CD4-positive, alpha-beta T cell treated with Interleukin-4 for 4 hours (primary cell): ENCODE results near the gene BIVM.

Source experiments
- DNase-seq: peaks from one replicate; pipeline ENCODE4 v3.0.0-alpha.2; 2020

BIVM gene

DNA sequence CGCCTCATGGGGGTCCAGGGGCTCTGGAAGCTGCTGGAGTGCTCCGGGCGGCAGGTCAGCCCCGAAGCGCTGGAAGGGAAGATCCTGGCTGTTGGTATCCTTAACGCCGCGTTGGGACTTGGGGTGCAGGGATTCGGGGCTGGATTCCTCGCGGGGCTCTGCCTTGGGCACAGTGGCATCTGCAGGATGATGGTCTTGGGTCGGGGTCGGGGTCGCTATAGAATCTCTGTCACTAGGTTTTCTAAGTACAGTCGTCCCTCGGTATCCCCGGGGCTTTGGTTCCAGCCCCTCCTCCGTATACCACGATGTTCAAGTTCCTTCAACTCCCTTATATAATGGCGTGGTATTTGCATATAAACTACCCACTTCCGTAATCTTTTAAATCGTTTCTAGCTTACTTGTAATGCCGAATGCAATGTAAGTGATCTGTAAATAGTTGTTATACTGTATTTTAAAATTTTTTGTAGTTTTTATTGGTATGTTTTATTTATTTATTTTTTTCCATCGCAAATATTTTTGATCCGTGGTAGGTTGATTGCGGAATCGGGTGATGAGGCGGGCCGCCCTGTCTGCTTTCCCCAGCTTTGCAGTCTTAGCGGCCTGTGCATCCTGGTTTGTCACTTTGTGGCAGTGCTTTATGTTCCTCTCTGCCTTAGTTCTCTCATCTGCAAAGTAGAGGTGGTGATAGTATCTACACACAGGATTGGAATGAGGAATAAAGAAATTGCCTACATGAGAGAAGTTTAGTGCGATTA lies 47.5 kb downstream of the BIVM start:
- DNase-seq, result peak; percentile 53

DNA sequence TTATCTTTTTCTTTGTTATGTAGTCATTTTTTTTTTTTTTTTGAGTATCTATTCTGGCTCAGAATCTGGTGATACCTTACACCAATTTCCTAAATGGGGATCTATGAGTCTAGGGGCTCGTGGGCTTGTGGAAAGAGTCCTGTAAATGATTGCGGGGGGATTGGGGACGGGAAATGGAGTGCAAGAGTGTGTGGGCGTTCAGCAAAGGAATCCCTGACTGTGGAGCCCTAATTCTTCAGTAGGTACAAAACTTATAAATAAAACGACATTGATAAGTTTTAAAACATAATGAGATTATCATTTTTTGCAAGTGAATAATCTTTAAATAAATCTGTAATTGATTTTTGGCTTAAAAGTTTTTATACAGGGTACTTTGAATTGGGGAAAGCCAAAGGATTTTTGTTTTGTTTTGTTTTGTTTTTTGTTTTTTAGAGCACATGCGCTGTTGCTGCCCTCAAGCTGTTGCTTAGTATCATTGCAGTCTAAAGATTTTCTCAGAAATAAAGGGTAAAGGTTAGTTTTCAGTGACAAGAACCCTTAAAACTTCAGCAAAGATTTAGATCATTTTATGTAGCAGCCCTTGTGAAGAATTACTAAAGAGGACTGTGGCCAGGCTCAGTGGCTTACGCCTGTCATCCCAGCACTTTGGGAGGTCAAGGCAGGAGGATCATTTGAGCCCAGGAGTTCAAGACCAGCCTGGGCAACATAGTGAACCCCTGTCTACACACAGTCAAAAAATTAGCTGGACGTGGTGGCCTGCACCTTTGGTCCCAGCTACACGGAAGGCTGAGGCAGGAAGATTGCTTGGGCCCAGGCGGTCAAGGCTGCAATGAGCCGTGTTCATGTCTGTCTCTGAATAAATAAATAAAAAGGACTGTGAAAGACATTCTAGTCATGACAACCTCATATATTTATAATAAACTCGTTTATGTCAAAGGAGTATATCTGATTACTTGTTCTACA lies 48.6 kb downstream of the BIVM start:
- peak; percentile 42 for DNase-seq

DNA sequence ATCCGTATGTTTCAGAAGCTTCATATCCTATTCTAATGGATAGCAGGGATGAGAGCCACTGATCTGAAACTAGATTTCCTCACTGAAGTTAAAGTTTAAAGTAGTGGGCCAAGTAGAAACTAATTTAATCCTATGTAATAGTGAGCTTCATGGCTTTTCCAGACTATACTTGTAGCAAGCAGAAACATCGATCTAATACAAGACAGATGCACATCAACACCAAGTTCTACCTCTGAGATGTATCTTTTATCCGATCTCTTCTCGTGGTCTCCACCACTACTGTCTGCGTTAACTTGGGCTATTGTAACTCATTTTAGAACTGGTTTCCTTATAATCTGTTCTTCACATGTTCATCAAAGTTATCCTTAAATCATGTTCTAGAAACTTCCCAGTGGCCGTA lies 50.0 kb downstream of the BIVM start:
- DNase-seq, result no peak

DNA sequence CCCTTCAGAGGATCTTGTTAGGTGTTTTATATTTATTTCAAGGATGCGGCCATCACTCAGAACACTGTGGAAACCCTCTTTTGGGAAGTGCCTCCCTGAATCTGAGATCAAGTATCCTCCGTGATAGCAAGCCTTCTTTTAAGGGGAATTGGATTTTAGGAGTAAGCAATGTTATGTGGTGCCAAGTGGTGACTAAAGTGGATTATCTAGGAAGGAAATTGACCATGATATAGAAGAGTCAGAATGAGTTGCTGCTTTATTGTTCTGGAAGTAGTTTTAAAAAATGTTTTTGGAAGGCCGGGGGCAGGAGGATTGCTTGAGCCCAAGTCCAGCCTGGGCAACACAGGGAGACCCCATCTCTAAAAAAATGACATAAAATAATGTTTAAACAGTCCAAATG lies 53.6 kb downstream of the BIVM start:
- no peak for DNase-seq

DNA sequence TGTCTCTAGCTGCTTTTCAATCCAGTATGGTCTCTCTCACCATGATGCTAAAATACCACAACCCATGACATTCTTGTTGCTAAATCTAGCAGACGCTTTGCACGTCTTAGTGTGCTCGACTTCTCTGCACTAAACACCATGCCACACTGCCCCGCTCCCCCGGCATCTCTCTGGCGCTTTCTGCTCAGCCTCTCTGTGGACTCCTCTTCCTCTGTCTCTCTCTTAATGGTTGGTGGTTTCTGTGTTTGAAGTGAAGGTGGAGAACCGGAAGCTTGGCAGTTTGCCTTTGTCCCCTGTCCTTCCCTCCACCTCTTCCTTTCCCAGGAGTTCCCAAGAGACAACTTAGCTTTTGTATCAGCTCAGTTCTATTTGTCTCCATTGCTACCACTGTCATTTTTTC lies 55.8 kb downstream of the BIVM start:
- no peak for DNase-seq

DNA sequence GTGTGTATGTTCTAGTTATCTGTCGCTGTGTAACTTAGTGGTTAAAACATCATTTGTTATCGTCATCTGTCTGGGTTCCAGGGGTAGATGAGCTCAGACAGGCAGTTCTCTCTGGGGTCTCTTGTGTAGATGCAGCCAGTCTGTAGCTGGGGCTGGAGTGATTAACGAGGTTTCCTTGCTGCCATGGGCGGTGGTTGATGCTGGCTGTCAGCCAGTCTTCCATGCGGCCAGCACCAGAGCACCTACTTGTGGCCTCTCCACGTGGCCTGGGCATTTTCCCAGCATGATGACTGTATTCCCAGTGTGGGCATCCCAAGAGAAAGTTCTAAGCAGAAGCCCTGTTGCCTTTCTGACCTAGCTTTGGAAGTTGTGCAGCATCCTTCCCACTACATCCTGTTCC lies 57.6 kb downstream of the BIVM start:
- no peak for DNase-seq

DNA sequence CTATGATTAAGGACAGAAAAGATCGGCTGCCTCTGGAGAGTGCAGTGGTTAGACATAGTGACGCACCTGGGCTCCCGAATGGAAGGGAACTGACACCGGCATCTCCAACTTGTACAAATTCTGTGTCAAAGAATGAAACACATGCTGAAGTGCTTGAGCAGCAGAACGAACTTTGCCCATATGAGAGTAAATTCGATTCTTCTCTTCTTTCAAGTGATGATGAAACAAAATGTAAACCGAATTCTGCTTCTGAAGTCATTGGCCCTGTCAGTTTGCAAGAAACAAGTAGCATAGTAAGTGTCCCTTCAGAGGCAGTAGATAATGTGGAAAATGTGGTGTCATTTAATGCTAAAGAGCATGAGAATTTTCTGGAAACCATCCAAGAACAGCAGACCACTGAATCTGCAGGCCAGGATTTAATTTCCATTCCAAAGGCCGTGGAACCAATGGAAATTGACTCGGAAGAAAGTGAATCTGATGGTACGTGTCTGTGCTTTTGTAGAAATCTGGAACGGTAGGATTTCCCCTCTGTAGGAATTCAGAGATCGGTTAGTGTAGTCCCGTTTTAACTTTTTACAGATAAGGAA lies 63.8 kb downstream of the BIVM start:
- DNase-seq, result no peak

DNA sequence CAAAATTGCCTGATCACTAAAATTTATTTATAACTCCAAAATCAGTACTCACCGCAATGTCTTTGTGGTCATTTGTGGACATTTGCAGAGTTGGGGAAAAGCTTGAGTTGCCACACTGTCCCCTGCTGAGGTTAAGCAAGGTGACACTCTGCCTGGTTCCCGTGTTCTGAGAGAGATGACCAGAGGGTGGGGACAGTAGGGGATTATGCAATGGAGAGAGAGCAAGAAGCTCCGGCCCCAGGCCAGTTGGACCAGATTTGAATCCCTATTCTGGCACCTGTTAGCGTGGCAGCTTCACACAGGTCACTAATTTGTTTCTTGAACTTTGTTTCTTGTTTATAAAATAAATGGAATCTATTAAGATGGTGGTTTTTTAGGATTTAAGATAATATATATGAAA lies 64.7 kb downstream of the BIVM start:
- no peak for DNase-seq

DNA sequence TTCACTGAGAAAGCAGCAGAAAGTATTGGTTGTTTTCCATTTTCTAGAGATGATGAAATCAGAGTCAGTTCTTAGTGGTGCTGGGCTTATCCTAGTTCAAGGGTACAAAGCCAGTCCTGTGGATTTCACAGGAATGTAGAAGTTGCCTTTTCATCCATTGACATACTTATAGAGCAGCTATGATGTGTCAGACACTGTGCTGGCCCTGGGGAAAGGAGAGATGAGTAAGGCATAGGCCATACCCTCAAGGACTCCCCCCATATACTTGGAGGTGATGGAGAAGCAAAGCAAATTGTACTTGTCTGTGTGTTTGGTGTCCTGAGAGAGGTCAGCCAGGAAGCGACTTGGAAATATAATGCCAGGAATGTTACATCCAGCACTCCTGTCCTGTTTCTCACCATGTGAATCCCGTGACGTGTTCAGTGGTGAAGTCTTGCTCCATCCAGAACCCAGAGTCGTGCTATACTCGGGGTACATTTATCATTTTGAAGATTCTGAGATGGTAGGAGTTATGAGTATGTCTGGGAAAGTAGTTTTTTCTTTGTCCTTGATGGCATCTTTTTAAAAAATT lies 69.5 kb downstream of the BIVM start:
- no peak for DNase-seq

DNA sequence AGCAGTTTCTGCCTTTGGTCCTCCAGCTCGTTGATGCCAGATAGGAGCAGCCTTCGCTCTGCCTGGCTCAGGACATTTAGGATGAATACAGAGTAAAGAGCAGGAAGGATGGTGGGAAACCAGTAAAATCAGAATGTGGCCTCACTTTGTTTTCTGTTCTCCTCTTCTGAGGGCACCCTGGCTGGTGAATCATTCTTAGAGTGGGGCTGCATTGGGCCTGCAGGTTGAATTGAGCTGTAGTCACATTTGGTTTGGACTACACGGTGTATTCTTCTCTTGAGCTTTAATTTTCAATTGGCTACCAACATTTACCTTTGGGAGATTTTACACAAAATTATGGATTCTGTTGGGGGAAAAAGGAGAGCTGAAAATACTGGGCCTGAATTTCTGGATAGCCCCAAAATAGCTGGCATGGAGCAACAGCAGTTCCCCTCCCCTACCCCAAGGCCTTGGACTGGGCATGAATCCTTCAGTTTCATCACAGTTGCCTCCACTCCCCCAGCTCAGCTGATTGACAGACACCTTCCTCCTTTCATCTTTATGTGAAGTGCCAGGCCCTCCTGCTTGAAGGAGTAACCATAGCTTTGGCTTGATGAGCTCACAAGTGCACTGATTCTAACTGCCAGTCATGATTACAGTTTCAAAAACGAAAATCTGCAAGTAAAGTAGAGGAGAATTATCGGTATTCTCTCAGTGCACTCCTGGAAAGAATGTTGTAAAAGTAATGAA lies 71.2 kb downstream of the BIVM start:
- no peak for DNase-seq

DNA sequence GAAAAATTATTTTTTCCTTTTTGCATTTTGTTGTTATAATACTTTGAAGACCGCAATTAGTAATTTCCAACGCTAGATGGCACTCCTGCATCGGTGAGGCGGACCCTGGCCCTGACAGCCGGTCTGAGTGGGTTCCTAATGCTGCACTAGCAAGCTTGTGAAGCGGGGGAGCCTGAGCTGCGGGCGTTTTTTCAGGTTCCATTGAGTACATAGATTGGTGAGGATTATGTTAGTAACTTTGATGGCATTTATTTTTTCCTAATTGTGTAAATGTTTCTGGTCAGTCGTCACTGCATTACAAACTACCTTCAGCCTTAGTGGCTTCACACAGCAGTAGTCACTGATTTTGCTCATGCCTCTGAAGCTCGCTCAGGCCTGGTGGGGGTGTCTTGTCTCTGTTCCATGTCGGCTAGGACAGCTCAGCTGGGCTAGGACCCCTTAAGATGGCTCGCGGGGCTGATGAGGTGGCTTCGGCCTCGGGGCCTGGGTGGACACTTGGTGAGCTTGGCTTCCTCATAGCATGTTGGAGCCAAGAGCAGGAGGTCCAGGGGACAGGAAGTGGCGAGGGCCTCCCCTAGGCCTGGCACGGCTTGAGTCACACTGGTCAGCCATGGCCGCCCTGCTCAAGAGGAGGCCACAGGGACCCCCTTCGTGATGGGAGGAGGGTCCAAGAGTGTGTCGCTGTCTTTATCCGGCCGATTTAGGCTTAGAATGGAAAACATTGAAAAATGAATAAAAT lies 71.9 kb downstream of the BIVM start:
- DNase-seq, result peak; percentile 69

DNA sequence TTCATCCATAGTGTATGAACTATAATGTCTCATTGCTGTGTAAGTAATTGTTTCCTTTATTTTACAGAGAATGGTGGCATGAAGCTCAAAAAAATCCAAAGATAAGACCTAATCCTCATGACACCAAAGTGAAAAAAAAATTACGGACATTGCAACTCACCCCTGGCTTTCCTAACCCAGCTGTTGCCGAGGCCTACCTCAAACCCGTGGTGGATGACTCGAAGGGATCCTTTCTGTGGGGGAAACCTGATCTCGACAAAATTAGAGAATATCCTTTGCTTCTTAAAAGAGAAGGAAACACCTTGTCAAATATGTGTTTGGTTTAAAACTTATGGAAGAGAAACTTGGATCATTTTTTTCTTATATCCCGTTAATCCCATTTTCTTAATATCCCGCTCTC lies 73.2 kb downstream of the BIVM start:
- no peak for DNase-seq

DNA sequence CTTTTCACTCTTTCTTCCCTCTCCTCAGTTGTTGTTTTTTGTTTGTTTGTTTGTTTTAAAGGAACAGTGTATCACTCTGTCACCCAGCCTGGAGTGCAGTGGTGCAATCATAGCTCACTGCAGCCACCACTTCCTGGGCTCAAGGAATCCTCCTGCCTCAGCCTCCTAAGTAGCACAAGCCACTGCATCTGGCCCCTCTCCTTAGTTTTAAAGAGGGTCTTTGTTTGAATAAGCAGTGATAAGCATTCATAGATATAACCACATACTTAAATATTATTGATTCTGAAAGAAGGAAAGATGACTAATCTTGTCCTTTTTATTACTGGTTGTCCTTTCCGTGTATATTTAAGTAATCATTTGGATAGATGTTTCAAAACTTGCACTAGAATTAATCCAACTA lies 73.6 kb downstream of the BIVM start:
- no peak for DNase-seq

DNA sequence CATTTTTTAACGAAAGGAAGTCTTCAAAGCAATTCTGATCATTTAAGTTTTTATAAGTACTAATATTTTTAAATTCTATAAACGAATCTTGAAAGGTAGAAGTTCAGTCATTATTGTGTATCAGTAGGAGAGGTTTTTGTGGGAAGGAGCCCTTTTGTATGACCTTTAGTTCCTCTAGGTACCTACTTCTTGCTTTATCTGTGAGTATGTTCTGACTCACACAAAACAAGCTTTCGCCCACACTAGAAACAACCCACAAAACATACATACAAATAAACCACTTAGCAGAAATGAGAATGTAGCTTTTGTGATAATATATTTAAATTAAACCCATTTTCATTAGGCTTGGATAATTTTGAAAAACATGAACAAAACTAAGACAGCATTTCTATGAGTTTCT lies 74.7 kb downstream of the BIVM start:
- DNase-seq, result peak; percentile 2

DNA sequence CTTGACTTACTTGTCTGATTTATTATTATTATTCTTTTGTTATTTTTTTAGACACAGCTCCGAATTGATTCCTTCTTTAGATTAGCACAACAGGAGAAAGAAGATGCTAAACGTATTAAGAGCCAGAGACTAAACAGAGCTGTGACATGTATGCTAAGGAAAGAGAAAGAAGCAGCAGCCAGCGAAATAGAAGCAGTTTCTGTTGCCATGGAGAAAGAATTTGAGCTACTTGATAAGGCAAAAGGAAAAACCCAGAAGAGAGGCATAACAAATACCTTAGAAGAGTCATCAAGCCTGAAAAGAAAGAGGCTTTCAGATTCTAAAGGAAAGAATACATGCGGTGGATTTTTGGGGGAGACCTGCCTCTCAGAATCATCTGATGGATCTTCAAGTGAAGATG lies 76.3 kb downstream of the BIVM start:
- no peak for DNase-seq

DNA sequence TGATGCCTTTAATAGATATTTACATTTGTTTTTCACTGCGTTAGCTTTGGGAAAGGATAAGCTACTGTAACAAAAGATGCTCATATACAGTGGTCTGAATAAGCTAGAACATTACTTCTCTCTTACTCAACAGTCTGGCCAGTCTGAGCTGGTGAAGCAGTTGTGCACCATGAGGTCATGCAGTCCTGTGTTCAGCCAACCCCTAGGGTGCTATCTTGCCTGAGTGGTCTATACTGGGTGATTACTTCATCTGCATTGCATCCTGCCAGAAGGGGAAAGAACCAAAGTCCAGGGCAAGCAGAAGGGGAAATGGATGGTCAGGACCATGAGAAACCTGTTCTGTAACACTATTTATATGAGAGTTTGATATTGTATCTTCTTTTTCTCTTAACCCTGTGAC lies 78.4 kb downstream of the BIVM start:
- no peak for DNase-seq

DNA sequence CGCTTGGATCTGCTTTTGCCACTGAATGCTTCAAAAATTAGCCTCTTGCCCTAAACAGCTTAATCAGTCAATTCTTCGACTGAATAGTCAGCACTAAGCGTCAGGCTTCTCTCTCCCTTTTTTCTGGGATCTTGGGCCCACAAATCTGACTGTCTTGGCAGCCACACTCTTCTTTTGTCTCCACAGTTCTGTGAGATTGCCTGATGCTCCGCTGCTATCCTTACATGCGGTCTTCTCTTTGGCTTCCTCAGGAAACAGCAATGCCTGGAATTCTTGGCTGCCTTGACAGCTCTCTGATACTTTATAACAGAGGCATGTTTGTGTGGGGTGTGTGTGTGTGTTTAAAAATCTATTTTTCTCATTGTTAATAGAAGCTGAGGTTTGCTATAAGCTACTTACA lies 79.6 kb downstream of the BIVM start:
- DNase-seq, result no peak

DNA sequence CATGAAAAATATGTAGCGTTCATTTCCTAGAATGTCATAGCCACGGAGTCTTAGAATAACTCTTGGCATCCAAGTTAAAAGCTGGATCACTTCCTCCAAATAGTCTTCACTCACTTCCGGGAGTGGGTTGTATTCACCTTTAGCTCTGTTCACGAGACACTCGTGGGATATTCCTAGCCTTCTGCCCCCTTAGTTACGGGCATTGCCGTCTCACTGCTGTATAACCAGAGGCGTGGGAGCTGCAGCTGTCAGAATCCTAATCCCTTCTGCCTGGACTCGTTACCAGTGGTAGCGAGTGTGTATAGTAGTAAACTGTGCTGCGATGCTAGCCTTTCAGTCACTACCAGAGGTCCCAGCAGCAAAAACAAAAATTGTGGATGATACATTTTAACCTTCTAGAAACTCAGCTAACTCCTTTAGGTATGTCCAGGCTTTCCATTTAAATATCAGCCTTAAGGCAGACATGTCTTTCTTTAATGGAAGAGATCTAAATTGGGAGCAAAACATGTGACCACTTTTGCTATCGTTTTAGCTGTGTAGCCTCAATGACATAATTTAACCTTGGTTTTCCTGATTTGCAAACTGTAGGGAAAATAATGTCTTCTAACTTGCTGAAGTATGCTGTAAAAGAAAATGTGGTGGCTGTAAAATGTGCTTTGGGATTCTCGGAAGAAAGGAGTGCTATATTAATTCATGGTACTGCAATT lies 81.0 kb downstream of the BIVM start:
- no peak for DNase-seq

DNA sequence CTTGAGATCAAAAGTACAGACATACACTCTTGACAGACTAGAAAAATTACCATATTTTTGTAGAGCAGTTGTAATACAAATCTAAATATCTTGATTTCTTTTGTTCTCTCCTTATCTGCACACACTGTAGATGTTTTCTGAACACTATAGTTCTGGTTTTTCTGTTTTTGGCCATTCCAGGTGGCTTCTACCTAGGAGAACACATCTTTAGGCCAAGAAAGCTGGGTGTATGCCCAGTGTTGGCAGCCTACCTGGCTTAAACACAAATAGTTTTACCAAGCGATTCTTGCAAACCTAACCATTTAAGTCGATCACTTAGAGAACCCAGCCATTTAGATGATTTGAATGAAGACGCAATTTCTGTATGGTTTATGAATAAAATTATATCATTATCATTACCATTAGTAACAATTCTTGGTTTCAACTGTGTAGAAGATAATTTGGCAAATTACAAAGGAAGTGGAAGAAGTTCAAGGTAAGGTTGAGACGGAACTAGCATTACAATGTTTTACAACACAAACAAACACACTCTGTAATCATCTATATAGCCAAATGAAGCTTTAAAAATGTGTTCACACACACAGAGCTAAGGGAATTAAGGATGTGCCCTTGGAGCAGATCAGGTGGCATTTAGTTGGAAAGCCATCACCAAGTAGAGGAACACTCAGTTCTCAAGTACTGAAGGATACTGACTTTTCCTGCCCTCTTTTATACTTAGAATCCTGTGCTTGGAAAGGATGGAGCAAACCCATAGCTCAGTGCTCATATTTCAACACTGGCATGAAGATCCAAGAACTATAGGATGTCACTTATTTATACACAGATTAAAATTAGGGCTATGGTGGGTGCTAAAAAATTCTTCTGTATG lies 83.1 kb downstream of the BIVM start:
- DNase-seq, result no peak
